GM10266 (cell line): ENCODE data around the gene TEX36.
"Not testable (repeated sequence)": the region's sequence is repeated elsewhere in the genome, so short reads cannot be mapped to it uniquely, and the experiment has no call there.

Experiments used
- DNase-seq: peaks from one replicate; pipeline ENCODE4 v3.0.0; 2012; ENCODE audit errors: extremely low spot score
- CTCF ChIP-seq: IDR thresholded peaks from 2 replicates; pipeline ENCODE4 v1.5.1; 2012; ENCODE audit warnings: mild to moderate bottlenecking, low read depth; ENCODE audit not compliant: control insufficient read depth, insufficient read depth; ENCODE audit errors: missing control alignments

Gene TEX36

GRCh38 chr10:125628104-125629049 is 54.6 kb downstream of the TEX36 start:
- no peak for TF ChIP-seq CTCF
- DNase-seq, result no peak

GRCh38 chr10:125627646-125628045 is 55.3 kb downstream of the TEX36 start:
- no peak for DNase-seq
- no peak for TF ChIP-seq CTCF

GRCh38 chr10:125626671-125627070 is 56.3 kb downstream of the TEX36 start:
- no peak for DNase-seq
- no peak for TF ChIP-seq CTCF

- DNase-seq, result no peak
- no peak for TF ChIP-seq CTCF
Observed at GRCh38 chr10:125625586-125625985, 57.4 kb downstream of the TEX36 start.

- TF ChIP-seq CTCF, result no peak
- no peak for DNase-seq
Observed at GRCh38 chr10:125624800-125625199, 58.2 kb downstream of the TEX36 start.

GRCh38 chr10:125621052-125621451 is 61.9 kb downstream of the TEX36 start:
- no peak for TF ChIP-seq CTCF
- DNase-seq, result no peak

GRCh38 chr10:125620401-125620800 is 62.6 kb downstream of the TEX36 start:
- no peak for DNase-seq
- no peak for TF ChIP-seq CTCF

GRCh38 chr10:125613062-125613461 is 69.9 kb downstream of the TEX36 start:
- DNase-seq, result not testable (repeated sequence)
